Adipocyte (in vitro differentiated cells): ENCODE measurements around the gene TEX14.

ENCODE experiments used
- DNase-seq: peaks from one replicate; pipeline ENCODE4 v3.0.0-alpha.2; 2015; ENCODE audit warnings: low read depth
- H3K27me3 ChIP-seq: replicated peaks from 2 replicates; pipeline ENCODE4 v1.7.0; 2013; ENCODE audit warnings: mild to moderate bottlenecking, low read length, moderate library complexity; ENCODE audit not compliant: control insufficient read depth, insufficient read depth
- H3K36me3 ChIP-seq: 2 replicates; pipeline ENCODE4 v1.7.0; 2013; ENCODE audit warnings: low read length, mild to moderate bottlenecking, moderate library complexity; ENCODE audit not compliant: control insufficient read depth, insufficient read depth, severe bottlenecking
- H3K4me1 ChIP-seq: 2 replicates; pipeline ENCODE4 v1.7.0; 2013; ENCODE audit warnings: mild to moderate bottlenecking, low read length, moderate library complexity; ENCODE audit not compliant: control insufficient read depth, insufficient read depth
- H3K4me3 ChIP-seq: 2 replicates; pipeline ENCODE4 v1.7.0; 2013; ENCODE audit warnings: mild to moderate bottlenecking, low read length, moderate library complexity
- H3K9ac ChIP-seq: 2 replicates; pipeline ENCODE4 v1.7.0; 2013; ENCODE audit warnings: mild to moderate bottlenecking, low read length, moderate library complexity
- H3K9me3 ChIP-seq: 2 replicates; pipeline ENCODE4 v1.7.0; 2013; ENCODE audit warnings: mild to moderate bottlenecking, low read length, moderate library complexity; ENCODE audit not compliant: control insufficient read depth

The TEX14 gene

DNA sequence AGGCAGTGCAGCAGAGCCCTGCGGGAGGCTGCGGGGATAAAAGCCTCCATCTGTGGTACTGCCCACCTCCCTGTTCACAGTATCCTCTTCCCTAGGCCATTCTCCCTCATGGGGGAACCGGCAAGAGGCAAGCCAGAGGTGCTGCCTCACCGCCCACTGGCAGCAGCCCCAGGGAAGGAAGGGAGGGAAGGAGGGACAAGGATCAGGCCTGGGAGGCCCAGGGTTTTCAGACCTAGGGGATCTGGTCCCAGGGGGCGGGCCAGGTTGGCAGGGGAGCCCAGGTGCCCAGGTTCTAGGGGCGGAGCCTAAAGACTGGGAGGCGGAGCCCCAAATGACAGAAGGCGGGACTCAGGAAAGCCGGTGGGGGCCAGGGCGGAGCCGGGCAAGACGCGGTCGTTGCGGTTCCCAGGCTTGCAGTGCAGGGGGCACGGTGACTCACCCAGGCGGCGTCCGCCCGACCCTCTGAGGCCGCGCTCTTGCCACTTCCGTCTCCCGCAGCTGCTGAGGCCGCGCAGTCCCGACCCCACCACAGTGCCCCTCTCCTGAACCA, 174.4 kb downstream of the TEX14 start:
- Histone ChIP-seq H3K36me3 (peaks cover 4% of the 10 kb centered on the region), H3K27me3 (no peaks in the 10 kb centered on the region), H3K4me3 (peak overlapping the region; percentile 88), H3K9ac (peak overlapping the region; percentile 83), H3K4me1 (peaks cover 23% of the 10 kb centered on the region), H3K9me3 (no peaks in the 10 kb centered on the region)
- DNase-seq: no peak

DNA sequence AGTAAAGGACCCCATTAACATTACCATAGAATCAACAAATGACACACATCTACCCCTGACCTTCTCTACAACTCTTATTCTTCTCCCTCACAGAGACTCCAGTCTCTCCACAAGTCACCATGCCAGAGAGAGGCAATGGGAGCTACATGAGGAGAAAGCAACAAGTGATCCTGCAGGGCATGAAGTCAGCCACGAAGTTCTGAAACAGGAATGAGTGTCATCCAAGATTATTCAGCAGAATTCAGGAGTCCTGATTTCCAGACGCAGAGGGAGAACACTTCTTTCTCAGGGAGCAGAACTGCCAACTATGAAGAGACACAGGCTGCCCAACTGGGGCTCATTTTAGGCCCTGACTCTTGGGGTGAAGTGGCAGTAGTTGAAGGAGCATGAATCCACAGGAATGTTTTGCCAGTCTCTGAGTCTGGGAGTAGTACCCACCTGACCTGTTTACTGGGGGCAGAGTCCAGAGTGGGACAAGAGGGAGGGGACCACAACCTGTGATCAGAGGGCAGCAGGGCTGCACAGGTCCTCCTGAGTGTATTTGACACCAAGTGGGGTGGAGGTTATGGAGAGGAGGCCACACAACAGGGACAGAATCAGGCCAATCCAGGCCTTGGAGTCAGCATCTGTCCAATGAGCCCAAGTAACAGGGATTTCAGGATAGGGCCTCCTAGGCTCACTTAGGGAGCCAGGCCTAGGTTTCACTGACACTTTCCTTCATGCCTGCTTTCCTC, 175.0 kb downstream of the TEX14 start:
- Histone ChIP-seq H3K36me3 (peaks cover 8% of the 10 kb centered on the region), H3K4me3 (peak overlapping the region; percentile 88), H3K9ac (peak overlapping the region; percentile 83), H3K4me1 (peaks cover 23% of the 10 kb centered on the region), H3K9me3 (no peaks in the 10 kb centered on the region), H3K27me3 (no peaks in the 10 kb centered on the region)
- no peak for DNase-seq

DNA sequence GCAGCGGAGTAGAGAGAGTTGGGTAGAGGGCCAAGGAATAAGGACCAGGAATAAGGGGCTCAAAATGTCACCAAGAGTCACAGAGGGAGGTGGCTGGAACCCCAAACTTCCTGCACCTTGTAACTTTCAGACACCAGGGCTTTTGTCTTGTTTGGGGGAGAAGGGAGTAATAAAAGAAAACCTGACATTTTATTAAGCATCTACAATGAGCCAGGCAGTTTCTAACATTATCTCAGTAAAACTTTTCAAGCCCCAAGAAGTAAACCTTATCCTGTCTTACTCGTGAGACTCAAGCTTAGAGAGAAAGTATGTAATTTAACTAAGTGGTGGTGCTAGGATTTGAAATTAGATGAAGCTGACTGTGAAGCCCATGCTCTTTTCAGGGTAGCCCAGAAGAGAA, 176.6 kb downstream of the TEX14 start:
- Histone ChIP-seq H3K36me3 (peaks cover 22% of the 10 kb centered on the region), H3K9ac (peak overlapping the region; percentile 2), H3K4me1 (peaks cover 23% of the 10 kb centered on the region), H3K27me3 (no peaks in the 10 kb centered on the region), H3K4me3 (peak overlapping the region; percentile 80), H3K9me3 (no peaks in the 10 kb centered on the region)
- DNase-seq: no peak

DNA sequence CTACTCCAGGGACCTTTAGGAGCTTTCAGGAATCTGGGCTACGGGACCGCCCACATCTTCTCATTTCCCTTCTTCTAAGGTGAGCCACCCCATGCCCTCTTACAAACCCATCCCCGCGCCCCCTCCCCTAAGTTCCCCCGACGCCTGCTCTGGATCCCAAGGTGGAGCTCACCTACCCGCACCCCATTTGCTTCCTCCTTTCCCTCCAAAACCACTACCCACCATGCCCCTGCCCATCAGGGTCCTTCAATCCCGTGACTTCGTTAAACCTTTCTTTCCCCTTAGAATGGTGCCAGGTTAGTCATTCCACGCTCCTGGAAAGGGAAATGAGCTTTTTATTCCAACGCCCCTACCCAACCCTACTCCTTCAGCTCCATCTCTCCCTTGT, 177.1 kb downstream of the TEX14 start:
- Histone ChIP-seq H3K27me3 (no peaks in the 10 kb centered on the region), H3K4me1 (peaks cover 23% of the 10 kb centered on the region), H3K9me3 (no peaks in the 10 kb centered on the region), H3K4me3 (peak overlapping the region; percentile 80), H3K36me3 (peaks cover 28% of the 10 kb centered on the region), H3K9ac (peak overlapping the region; percentile 2)
- DNase-seq: no peak

DNA sequence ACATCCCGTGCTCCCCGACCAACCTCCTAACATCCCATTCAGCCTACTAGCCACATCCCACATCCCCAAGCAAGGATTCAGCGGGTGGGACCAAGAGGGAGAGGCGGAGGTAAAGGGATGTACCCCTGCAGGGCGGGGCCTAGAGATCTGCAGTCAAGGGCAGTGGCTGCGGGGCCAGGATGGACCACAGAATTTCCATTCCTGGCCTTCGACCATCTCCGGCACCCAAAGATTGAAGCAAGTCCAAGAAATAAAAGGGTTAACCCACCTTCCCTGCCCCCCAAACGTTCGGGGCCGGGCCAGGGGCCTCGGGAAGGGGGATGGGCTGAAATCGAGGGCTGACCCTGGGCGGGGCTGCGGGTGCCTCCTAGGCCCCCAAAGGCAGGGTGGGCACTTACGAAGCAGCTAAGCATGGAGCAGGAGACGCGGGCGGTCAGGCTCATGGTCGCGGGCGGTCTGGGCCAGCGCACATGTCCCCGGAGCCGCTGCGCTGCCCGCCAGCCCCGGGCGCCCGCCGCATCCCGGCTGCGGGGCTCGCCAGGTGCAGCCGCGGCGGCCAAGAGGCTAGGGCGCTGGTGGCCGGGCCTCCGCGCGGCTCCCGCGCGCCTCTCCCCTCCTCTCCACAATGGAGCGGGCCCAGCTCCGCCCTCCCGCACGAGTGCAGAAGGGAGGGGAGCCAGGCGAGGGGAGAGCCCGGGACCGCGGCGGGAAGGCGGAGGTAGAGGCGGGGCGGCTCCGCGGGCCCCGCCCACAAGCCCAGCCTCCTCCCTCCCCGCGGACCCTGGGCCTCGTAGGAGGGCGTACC, 177.7 kb downstream of the TEX14 start, which contains the start of gene MTMR4:
Gene MTMR4, minus strand, starts transcription at position 674 of the 805 bp plus-strand sequence. Its CDS starts 231 bp downstream, at position 443.
- no peaks in the 10 kb centered on the region for H3K9me3 ChIP-seq
- H3K27me3 ChIP-seq: no peaks in the 10 kb centered on the region
- peak within 1 kb of the TSS; percentile 81 for H3K9ac ChIP-seq
- H3K36me3 ChIP-seq: peaks cover 33% of the 10 kb centered on the region
- H3K4me1 ChIP-seq: peaks cover 23% of the 10 kb centered on the region
- DNase-seq: peak; percentile 92
- H3K4me3 ChIP-seq: peak within 1 kb of the TSS; percentile 80

DNA sequence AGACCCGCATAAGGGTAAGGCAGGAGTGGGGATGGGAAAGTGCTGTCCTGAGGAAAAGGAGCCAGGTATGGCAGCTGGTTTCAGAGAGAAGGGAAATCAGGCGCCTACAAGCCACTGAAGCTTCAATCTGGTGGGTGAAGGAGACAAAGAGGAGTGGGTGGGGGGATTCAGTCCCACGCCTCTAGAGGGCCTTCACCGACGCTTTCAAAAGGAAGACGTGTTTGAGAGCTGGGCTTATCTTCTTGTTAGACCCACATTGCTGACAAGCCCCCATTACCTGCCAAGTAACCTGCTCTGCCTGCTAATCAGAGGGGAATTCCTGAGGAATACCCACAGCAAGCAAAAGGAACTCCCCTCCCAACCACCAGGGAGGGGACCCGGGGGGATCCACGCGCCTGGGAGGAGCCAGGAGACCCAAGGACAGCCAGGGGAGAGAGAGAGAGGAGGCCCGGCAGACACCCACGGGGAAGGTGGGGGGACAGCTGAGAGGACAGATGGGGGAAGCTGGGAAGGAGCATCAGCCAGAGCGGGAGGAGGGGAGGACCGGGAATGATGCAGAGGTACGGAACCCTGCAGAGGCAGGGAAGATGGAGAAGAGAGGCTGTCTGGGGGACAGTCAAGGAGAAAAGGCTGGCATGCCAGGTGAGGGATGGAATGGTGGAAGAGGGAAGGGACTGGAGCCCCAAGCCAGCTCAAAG, 178.4 kb downstream of the TEX14 start:
- Histone ChIP-seq H3K9ac (peak overlapping the region; percentile 81), H3K9me3 (no peaks in the 10 kb centered on the region), H3K27me3 (no peaks in the 10 kb centered on the region), H3K36me3 (peaks cover 41% of the 10 kb centered on the region), H3K4me1 (peaks cover 18% of the 10 kb centered on the region), H3K4me3 (peak overlapping the region; percentile 80)
- no peak for DNase-seq

DNA sequence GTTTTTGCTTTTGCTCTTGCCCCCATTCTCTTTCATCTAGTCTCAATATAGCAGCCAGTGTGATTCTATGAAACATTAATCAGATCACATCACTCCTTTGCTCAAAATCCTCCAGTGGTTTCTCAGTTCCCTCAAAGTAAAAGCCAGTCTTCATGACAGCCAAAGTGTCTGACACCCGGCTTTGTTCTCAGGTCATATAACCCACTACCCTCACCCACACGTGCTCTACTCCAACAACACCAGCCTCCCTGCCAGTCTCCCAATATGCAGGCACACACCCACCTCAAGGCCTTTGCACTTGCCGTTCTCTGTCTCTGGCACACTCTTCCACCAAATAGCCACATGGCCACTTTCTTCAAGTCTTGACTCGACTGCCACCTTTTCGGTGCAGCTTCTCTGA, 181.8 kb downstream of the TEX14 start:
- no peak overlapping the region for H3K4me3 ChIP-seq
- no peak for DNase-seq
- peaks cover 6% of the 10 kb centered on the region for H3K4me1 ChIP-seq
- no peak overlapping the region for H3K9ac ChIP-seq
- no peaks in the 10 kb centered on the region for H3K9me3 ChIP-seq
- H3K27me3 ChIP-seq: no peaks in the 10 kb centered on the region
- H3K36me3 ChIP-seq: peaks cover 71% of the 10 kb centered on the region

DNA sequence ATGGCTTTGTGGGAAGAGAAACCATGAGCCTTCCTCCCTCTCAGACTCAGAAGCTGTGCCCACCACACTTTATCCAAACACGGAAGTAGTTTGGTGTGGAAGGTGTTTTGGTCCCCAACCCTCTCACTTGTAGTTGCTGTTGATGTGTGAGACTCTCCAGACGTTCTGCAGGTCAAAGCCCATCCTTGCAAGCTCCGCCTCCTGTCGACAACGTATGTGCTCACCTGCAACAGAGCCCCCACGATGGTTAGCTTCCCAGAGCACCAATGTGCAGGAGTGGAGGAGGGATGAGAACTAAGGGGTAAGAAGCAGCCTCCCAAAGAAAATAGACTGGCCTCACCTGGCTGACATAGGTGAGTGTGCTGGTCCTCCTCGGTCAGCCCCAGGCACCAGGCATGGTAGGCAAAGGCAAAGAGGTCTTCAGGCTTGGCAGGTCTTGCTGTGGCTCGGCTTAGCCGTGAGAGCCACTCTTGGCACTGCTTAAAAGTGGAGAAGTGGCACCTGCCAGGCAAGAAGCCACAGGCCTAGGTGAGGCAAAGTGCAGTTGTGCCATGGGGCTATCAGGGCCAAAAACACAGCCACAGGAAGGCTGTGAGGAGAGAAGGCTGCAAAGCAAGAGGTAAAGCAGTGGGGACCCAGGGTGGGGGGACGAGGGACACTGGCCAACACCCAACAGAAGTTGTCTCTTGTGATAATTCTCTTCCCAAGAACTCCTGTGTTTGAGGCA, 183.3 kb downstream of the TEX14 start:
- Histone ChIP-seq H3K36me3 (peaks cover 86% of the 10 kb centered on the region), H3K9ac (no peak overlapping the region), H3K4me1 (peaks cover under 1% of the 10 kb centered on the region), H3K9me3 (no peaks in the 10 kb centered on the region), H3K27me3 (no peaks in the 10 kb centered on the region), H3K4me3 (no peak overlapping the region)
- DNase-seq: no peak

DNA sequence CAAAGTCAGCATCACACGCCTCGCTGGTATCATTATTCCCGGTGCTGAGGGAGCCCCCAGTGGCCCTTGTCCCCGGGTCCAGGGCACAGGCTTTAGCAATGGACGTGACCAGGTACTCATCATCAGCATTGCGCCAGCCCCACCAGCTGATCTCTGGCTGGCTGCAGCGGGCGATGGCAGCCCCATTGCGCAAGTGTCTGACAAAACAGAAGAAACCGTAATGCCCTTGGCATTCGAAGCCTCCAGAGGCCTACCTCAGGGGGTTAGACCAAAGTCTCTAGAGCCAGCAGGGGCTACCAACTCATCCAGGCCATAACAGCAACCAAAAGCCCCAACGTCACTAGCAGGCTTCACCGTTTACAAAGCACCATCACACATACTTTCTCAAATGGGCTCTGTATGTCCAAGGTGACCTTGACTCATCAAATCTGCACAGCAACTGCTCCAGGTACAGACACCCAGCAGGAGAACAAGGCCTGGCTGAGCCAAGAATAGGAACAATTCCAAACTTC, 184.7 kb downstream of the TEX14 start:
- Histone ChIP-seq H3K4me1 (no peaks in the 10 kb centered on the region), H3K9me3 (no peaks in the 10 kb centered on the region), H3K27me3 (no peaks in the 10 kb centered on the region), H3K4me3 (no peak overlapping the region), H3K36me3 (peaks cover 92% of the 10 kb centered on the region), H3K9ac (no peak overlapping the region)
- no peak for DNase-seq
